Measurements from ENCODE around the gene HDAC9.

HDAC9 gene

GRCh38 chr7:18798088-18798906, 302.7 kb downstream of the HDAC9 start:
- no peak for DNase-seq

GRCh38 chr7:18799899-18800298, 304.4 kb downstream of the HDAC9 start:
- no peak for DNase-seq

- no peak for DNase-seq
Observed at GRCh38 chr7:18803923-18804322, 308.4 kb downstream of the HDAC9 start.

- DNase-seq: no peak
Observed at GRCh38 chr7:18806177-18806576, 310.6 kb downstream of the HDAC9 start.

GRCh38 chr7:18808026-18808425, 312.5 kb downstream of the HDAC9 start:
- DNase-seq: no peak

GRCh38 chr7:18815261-18815960, 319.9 kb downstream of the HDAC9 start:
- no peak for DNase-seq

GRCh38 chr7:18820981-18821380, 325.4 kb downstream of the HDAC9 start:
- DNase-seq: no peak

- no peak for DNase-seq
Observed at GRCh38 chr7:18821554-18821953, 326.0 kb downstream of the HDAC9 start.

- no peak for DNase-seq
Observed at GRCh38 chr7:18824157-18824556, 328.6 kb downstream of the HDAC9 start.

- no peak for DNase-seq
Observed at GRCh38 chr7:18828260-18828993, 332.9 kb downstream of the HDAC9 start.

GRCh38 chr7:18828994-18829857, 333.7 kb downstream of the HDAC9 start:
- DNase-seq: no peak

- DNase-seq: no peak
Observed at GRCh38 chr7:18829858-18830285, 334.3 kb downstream of the HDAC9 start.

- DNase-seq: no peak
Observed at GRCh38 chr7:18831419-18831818, 335.9 kb downstream of the HDAC9 start.

- DNase-seq: no peak
Observed at GRCh38 chr7:18831943-18832342, 336.4 kb downstream of the HDAC9 start.

- no peak for DNase-seq
Observed at GRCh38 chr7:18834577-18834976, 339.0 kb downstream of the HDAC9 start.

GRCh38 chr7:18835001-18835690, 339.6 kb downstream of the HDAC9 start:
- DNase-seq: no peak

GRCh38 chr7:18843979-18844378, 348.4 kb downstream of the HDAC9 start:
- no peak for DNase-seq

- DNase-seq: no peak
Observed at GRCh38 chr7:18844735-18845134, 349.2 kb downstream of the HDAC9 start.

- DNase-seq: no peak
Observed at GRCh38 chr7:18845700-18846099, 350.2 kb downstream of the HDAC9 start.

GRCh38 chr7:18846765-18847215, 351.2 kb downstream of the HDAC9 start:
- DNase-seq: no peak

GRCh38 chr7:18849130-18849529, 353.6 kb downstream of the HDAC9 start:
- DNase-seq: no peak

GRCh38 chr7:18855796-18856195, 360.2 kb downstream of the HDAC9 start:
- DNase-seq: no peak
